GM19455 (cell line): ENCODE results near the gene NUAK2.

Experiments
- ATAC-seq: cut with Tn5 transposase; IDR thresholded peaks from one replicate; pipeline ENCODE4 v1.9.1; 2021; ENCODE audit not compliant: unreplicated experiment

Gene NUAK2

DNA sequence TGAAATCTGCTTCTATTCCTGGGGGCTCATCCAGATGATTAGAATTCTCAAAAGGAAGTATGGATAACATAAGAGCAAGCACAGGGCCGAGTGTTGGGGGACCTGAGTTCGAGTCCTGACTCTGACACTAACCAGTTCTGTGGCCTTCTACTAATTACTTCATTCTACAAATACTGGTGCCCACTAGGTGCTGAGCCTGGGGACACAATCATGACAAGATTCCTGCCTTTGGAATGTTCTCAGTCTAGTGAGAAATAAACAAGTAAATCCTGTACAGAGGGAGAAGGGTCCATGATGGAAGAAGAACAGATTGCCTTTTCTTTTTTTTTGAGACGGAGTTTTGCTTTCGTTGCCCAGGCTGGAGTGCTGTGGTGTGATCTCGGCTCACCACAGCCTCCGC lies 2.2 kb upstream of the NUAK2 start:
- no peak for ATAC-seq

DNA sequence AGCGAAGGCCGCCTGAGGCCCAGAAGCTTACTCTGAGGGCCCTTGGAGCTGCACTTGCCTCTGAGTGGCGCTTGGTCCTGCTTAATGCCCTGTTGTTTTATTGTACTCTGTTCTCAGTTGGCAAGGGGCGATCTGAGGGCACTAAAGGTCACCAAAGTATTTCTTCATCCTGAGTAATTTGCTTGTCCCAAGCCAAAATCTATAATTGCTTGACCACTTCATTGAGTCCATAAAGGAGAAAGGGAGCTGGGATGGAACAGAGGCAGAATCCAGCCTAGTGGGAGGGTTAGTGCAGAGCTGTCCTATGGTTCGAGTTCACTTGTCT lies 376 bp upstream of the NUAK2 start:
- ATAC-seq: no peak

DNA sequence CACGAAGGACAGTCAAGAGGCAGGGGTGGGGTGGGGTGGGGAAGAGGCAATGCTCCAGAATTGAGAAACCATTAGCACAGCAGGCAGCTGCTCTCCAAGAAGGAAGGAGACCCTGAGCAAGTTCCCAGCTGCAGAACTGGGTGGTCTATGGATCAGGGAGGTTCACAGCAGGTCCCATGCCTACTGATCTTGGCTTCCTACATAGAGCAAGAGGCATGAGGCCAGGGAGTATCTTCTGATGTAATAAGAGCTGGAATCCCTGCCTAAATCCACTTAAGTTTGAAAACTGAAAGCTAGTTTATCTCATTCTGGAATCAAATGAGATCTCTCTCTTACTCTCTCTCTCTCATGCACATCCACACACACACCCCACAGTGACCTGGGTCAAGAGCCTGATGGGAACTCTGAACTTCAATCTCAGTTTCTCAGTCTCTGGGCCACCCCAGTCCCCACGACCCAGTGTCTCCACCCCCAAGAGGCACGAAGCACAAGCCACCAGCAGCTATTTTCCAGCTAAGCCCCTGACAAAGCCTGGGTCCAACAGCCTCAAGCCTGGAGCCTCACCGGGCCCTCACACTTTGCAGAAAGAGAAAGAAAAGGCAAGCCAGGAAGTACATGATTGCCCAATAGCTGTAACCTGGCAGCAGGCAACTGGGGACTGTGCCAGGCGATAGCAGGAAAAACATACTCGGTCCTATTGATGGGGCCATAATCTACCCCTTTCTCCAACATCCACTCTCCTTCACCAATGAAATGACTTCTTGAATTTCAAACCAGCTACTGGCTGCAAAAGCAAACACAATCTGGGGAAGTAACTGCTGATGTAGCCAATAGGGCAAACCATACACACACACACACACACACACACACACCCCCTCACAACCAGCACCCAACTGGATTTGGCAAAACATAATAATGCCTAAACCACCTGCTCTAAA lies 2.2 kb downstream of the NUAK2 start:
- ATAC-seq: no peak

DNA sequence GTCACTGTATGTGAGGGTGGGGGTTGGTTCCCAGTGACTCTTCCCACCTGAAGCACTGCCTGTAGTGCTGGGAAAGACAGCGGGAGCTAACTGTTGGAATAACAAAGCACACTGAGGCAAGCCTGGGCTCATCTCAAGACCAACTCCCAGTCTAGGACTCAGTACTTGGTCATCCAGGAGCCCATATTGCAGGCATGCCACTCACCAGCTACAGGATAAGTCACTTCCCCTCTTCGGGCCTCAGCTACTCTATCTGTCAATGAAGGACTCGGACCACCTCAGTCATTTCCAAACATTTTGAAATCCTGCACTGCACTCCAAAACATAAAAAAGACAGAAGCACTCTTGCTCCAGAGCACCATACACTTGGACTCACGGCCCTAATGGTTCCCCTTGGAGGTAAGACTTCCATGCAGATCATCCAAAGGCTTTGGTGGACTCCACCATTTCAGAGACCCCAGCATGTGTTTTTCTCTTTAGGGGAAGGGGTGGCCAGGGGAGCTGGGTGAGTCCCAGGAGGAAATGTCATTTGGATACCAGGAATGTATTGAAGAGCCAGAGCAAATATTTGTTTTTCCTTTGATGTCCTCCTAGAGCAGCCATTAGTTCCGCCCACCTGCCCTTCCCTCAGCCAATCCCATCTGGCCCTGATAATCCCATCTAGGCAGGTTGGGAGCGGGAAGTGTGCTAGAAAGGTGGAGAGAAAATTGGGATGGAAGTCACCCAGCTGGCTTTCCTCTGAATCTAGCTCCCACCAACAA lies 3.1 kb downstream of the NUAK2 start:
- no peak for ATAC-seq

DNA sequence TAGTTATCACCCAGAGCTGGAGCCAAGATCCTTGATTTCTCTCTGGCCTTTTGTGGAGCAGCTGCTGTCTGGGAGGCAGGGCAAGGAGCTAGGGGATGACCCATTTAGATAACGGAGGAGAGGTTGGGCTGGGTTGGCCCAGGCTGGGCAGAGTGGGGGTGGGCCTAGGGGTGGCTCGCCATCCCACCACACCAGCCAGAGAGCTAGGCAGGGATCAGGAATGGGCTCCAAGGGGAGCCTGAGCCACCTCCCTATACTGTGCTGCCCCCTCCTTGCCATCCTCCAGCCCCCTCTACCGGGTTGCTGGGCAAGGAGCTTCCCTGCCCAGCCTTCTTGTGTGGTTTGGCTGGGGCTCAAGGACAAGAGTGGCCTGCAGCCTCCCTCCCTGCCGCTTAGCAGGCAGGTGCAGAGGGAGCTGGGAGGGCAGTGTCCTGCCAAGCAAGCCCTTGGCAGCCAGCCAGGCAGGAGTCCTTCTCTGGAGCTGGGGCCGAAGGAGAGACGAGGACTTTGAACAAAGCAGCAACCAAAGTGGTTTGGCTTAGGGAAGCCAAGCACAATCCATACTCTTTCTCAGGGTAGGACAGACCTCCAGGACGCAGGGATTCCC lies 4.1 kb downstream of the NUAK2 start:
- ATAC-seq: no peak

DNA sequence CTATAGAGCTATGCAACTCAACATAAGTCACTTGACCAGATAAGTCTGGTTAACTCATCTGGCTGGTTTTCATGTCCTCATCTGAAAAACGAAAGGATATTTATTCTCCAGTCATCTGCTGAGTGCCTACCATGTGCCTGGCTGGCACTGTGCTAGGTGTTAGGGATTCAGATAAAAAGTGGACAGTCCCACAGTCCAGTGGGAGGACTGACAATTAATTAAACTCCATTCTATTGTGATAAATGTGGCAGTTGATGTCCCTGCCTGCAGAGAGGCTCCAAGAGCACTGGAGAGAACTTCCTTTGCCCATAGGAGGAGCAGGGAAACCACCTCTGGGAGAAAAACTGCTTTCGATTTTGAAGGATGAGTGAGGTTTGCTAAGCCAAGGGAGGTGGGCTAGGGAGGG lies 5.4 kb downstream of the NUAK2 start:
- ATAC-seq: no peak

DNA sequence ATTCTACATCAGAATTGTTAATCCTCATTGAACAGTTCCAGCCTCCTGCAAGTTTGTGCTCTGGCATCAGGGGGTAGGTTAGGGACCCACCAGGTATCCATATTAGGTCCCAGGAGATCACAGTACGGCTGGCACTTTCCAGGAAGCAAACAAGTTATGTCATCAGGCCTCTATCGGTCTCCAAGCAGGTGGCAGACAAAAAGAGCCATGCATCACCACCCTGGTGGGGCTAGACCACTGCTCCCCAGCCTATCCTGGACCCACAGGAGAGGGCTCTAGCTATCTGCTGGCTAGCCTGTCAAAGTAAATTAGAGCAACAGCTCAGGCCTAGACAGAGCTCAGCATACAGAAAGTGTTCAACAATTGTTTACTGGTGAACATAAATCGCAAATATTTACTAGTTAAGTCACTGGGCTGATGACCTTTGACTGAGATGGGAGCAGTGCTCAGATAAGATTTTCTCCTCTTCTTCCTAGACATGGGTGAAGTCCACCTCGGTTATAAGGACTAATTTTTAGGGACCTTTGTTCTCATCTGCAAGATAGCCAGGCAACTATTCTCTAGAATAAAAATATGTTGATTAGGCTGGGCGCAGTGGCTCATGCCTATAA lies 6.4 kb downstream of the NUAK2 start:
- no peak for ATAC-seq

DNA sequence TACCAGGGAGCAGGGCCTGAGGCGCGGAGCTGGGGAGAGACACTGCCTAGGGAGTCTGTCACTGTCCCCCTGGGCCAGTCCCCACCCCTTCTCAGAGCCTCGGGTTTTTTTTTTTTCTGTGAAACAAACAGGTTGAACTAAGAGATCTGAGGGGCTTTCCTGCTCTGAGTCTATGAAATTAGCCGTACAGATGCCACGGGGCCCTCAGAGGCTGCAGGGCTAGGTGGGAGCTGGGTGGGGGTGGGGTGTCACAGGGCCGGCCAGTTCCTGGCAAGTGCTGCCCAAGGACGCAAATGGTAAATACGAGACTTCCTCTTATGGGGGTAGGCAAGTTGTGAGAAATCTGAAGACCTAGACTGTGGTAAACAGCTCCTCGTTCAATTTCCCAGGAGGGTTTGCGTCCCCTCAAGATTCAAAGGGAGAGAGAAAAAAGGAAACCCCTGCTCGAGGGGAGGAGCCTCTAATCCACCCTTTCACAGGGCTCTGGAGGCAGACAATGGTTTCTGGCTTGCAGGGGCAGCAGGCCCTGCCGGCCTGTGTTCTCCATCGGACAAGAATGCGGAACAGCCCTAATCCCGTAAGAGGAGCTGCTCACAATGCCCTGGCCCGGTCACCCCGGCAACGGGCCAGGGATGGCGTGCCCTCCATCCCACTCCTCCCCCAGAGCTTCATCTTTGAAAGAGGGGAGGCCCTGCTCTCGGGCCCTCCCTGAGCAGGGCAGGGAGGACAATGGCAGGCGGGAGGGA lies 7.8 kb downstream of the NUAK2 start:
- no peak for ATAC-seq

DNA sequence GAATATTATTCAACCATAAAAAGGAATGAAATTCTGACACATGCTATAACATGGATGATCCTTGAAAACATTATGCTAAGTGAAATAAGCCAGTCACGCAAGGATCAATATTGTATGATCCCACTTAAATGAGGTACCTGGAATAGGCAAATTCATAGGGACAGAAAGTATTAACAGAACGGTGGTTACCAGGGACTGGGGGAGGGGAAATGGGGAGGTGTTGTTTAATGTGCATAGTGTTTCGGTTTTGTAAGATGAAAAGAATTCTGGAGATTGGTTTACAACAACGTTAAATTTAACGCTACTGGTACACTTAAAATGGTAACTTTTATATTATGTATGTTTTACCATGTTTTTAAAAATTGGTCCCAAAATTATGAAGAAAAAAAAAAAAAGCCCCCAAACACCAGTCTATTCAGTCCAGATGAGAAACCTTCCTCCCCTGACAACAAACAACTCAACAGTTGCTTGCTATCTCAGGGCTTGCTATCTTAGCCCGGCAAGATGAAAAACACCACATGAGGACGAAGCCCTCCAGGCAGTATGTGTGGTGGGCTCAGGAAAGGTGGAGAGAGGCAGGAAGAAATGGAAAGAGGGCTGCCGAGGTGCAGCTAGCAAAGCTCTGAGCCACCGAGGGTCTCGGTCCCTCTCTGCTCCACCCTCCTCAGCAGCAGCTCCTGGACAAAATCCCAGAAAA lies 8.5 kb downstream of the NUAK2 start:
- no peak for ATAC-seq

DNA sequence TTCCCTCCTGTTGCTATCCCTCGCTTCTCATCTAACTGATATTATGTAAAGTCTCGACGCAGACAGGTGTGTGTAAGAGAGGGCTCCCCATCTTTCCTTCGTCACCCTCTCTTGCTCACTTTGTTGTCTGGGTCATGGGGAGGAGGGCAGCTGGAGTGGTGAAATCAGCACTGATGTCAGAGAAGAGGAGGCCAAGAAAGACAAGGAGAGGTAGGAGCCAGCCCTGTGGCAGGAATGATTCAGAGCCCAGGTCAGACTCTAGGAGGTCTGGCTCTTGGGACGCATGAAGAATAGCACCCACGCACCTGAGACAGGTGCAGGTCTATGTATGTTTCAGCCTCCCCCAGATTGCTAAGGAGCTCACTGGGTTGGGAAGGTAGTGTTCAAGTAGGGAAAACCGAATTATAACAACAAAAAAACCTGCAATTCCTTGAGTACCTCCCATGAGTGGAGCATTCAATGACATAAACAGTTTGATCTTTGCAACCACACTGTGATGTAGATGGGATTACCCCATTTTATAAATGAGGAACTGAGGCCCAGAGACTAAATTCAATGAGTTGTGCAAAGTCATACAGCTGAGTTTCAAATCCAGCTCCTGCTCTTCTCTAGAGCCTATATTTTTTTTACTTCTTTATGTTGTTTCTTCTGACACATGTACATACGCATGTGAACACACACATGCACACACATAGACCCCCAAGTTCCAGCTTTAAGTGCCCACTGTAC lies 10.4 kb downstream of the NUAK2 start:
- ATAC-seq: no peak

DNA sequence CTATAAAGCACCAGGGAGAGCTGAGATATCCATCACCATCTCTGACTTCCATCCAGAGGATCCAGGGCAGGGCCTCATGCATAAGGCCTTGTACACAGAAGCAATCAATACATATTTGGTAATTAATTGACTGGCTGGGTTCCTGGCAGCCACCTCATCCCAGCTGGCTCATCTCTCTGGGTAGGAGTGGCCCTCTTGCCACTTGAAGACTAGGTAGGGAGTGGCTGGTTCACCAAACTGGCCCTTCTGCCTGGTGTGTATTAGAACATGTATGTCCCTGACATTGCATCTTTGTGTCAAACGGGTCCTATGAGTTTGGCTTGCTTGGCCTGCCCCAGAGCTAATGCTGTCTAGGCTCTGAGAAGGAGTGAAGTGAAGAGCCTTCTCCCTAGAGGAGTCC lies 11.8 kb downstream of the NUAK2 start:
- no peak for ATAC-seq

DNA sequence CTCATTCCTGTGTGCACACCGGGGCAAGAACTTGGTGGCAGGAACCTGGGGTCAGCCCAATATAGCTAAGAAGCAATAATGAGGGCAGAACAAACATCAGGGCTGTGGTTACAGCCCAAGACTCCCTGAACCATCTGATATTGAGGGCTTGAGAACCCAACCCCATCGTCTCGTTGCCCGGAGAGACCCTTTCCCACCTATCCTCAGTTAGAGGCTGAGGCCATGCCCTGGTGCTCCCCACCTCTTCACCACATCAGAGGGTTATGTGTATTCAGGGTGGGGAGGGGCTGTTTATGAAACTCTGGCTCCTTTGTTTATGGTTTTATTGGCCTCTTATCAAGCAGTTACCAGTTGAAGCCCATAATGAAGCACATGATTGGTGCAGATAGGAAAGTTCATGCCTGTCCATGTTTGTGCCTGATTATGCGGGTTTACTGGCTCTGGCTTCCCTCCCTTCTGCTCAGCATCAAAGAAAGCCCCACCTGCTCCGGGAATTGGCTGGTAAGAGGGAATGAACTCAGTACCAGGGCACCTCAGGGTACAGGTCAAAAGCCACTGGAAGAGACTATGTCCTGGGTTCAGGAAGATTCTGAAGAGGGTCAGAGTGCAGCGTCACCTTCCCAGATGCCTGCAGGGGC lies 14.5 kb downstream of the NUAK2 start:
- no peak for ATAC-seq

DNA sequence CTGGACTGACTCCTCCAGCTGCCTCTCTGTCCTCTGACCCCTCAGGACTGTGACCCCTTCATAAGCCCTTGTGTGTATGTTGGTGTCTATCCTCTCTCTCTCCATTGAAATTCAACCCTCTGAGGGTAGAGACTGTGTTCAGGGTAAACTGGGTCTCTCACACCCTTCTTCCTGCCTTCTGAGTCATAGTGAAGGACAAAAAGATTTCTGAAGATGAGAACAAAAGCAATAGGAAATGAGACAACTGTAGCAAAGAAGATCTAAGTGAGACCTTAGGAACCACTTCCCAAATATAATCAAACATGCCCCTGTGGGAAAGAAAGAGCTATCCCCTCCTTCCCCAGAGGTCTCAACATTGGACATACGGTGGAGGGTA lies 16.9 kb downstream of the NUAK2 start:
- ATAC-seq: no peak

DNA sequence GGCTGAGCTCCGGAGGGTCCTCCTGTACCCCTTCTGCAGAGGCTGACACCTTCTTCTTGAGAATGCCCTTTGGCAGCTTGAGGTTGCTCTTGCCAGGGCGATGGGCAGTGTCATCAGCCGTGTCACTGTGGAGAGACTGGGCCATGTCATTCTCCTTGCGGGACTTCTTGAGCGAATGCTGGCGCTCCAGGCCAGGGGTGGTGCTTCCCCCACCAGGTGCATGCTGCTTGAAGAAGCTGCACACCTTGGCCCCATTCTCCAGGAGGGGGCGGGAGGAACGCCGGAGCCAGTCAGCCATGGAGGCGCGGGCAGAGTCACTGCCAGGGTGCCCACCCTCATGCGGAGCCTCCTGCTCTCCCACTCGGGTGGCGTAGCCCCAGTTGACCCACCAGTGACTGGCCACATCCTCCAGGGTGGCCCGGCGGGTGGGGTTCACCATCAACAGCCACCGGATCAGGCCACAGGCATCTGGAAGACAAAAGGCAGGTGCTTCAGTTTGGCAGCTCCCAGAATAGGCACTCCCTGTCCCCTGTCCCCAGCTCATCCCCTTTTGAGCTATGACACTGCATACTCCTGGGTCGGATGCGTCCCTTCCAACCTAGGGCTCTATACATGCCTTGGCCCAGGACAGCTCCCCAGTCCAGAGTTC lies 17.4 kb downstream of the NUAK2 start:
- ATAC-seq: no peak

DNA sequence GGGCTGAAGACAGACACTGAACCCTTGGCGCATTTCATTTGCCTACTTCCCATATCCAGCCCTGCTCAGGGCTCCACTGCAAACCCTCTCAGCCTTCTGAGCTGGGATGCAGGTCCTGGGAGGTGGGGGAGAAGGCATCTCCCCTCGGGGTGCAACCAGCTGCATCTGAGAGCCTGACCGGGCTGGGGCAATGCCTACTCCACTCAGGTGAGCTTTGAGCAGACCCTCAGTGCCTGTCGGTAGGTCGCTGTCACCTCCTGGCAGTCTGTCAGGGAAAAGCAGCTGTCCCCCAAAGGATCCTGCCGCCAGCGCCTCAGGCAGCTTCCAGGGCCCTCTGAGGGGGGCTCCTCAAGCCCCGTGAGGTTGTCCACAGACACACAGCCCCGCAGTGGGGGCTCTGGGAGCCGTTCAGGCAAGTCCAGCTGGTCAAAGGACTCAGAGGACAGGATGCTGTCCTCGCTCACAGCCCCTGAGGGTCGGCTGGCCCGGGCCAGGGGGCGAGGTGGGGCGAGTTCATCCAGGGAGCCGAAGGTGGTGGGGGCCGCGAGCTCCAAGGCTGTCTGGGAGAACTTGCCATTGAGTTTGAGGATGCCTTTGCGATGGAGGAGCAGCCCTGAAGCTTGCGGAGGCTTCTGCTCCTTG lies 18.2 kb downstream of the NUAK2 start:
- no peak for ATAC-seq

DNA sequence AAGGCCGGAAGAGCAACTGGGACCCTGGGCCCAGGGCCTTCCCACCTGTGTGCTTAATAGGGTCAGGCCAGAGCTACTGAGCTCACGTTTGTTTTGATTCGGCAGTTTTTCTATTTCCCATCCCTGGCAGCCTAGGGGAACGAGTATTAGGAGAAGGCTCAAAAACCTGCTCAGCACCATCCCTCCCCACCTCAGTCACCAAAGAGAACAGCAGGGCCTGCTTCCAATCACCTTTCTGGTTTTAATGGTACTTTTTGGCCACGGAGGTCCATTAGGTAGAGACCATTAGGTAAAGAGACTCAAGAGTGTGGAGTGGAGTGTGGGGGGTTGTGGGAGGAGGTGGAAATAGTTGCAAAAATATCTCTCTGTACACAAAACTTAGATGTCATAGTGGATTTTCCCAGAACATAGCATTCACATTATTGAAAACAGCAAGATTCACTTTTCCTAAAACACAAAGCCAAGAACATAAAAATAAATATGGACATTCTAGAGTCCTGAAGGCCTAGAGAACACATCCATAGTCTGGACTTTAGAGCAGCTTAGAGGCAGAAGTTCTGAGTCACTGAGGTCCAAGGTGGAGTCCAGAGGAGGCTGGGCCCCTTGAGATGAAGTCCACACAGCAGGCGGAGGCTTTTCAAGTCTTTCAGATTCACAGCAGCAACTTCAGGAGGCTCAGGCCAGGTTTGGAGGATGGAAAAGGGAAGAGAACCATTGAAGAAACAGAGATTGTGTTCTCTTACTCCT lies 19.5 kb downstream of the NUAK2 start:
- ATAC-seq: no peak

DNA sequence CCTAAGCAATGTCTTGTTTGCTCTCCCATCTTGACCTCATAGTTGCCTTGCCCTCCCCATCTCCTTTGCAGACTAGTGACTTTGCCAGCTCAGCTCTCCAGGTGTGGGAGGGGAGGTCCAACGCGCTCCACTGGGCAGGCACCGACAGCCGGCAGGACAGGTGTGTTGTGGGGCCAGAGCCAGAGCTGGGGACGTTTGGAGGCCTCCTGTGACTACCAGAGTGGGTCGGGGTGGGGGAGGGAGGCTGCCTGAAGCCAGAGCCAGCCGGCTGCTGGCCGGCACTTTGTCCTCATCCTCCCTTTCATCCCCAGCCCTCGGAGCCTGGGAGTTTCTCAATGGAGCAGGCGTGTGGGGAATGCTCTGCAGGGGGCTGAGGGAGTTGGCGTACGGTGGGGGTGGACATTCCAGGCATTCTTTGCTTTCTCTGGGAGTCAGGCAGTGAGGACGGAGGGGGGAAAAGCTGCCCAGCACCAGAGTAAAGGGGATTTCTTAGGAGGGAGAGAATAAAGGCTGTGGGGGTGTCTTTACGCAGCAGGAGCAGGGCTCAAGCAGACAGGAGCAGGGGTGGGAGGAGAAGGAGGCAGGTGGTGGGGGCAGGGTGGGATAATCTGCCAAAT lies 20.2 kb downstream of the NUAK2 start:
- no peak for ATAC-seq
